Esophagus squamous epithelium (tissue), 5 donors: Measurements from ENCODE around the gene GPR135. TPM values are rescaled to one million over a fixed set of nuclear protein-coding genes. Genes with fewer than 3 reads are reported as not detected.

ENCODE experiments used
- DNase-seq: peaks from one replicate; lab custom pipeline; 2025; lab: John Stamatoyannopoulos, UW
- H3K27ac ChIP-seq, 4 donors: fragments of 200-600 bp; sonication (generic); one replicate each; pipeline ENCODE4 v1.5.1; 2016 to 2019; ENCODE audit warnings: mild to moderate bottlenecking in 1 of 4
- H3K27me3 ChIP-seq, 4 donors: fragments of 200-600 bp; sonication (generic); 1 replicate in 3 of 4; 2 replicates in 1 of 4; pipeline versions ENCODE4 v1.5.1 to v1.6.0; 2017 to 2021; ENCODE audit warnings: antibody characterized with exemption in 1 of 4
- H3K36me3 ChIP-seq, 3 donors: fragments of 200-600 bp; sonication (generic); one replicate each; pipeline ENCODE4 v1.5.1; 2016 to 2019
- H3K4me1 ChIP-seq, 3 donors: fragments of 200-600 bp; sonication (generic); one replicate each; pipeline ENCODE4 v1.5.1; 2017 to 2019
- H3K4me3 ChIP-seq, 4 donors: fragments of 200-600 bp; sonication (generic); 1 replicate in 3 of 4; 2 replicates in 1 of 4; pipeline ENCODE4 v1.5.1; 2016 to 2019; ENCODE audit warnings: mild to moderate bottlenecking in 2 of 4, moderate library complexity in 1 of 4
- H3K9me3 ChIP-seq, 3 donors: fragments of 200-600 bp; sonication (generic); one replicate each; pipeline ENCODE4 v1.5.1; 2016 to 2019
- CTCF ChIP-seq, 6 experiments: fragments of 450-650 bp in 4 of 6; fragments of 200-600 bp in 2 of 6; sonication (generic) in 2 of 6; IDR thresholded peaks; one replicate each; pipeline ENCODE4 v1.5.1; 2016 to 2019; ENCODE audit warnings: antibody characterized with exemption in 6 of 6, mild to moderate bottlenecking in 4 of 6, moderate library complexity in 4 of 6
- POLR2A ChIP-seq, 4 donors: fragments of 450-650 bp; IDR thresholded peaks; one replicate each; pipeline ENCODE4 v1.6.1; 2017; ENCODE audit warnings: antibody characterized with exemption in 4 of 4, mild to moderate bottlenecking in 4 of 4, moderate library complexity in 3 of 4
- WGBS, 2 donors: methylation state at CpG; one replicate each; pipeline ENCODE4 v1.1.5; 2018; 5-methylcytosine and 5-hydroxymethylcytosine counted together
- intact Hi-C: fragments of 100-400 bp; cut with DNase I; formaldehyde crosslinking; loops from one replicate; pipeline ENCODE4 v1.15.0; 2022
- total RNA-seq, 4 donors: library from RNA; depleted of rRNA; stranded (reverse); fragments of >200 nt; gene quantifications; one replicate each; pipeline ENCODE4 v1.1.0, GENCODE V29; 2016
- donor health status: DM: yes; HTN: yes; CAD: no.

The GPR135 gene
- total RNA-seq, 4 donors from 2014 or later: 0.56 to 4.4 (median 1.3) TPM

GRCh38 chr14:59417311-59417710, 47.9 kb downstream of the GPR135 start:
- Histone ChIP-seq H3K9me3 (no peaks in the 10 kb centered on the region), H3K27ac (no peak overlapping the region), H3K27me3 (no peaks in the 10 kb centered on the region), H3K36me3 (no peaks in the 10 kb centered on the region), H3K4me1 (no peaks in the 10 kb centered on the region), H3K4me3 (no peak overlapping the region)
- 92 to 98% methylated on average over 4 to 6 of the region's 6 CpGs for WGBS, 2 donors
- intact Hi-C loops: no loop called here
- TF ChIP-seq POLR2A (IDR thresholded peaks at IDR 0.05) (no peak), CTCF (IDR thresholded peaks at IDR 0.05) (no peak)
- DNase-seq: no peak

GRCh38 chr14:59415836-59416602, 49.2 kb downstream of the GPR135 start:
- no peak overlapping the region for H3K27ac ChIP-seq
- intact Hi-C loops: no loop called here

More at GRCh38 chr14:59415836-59416602, 49.2 kb downstream of the GPR135 start:
- H3K36me3 ChIP-seq: no peaks in the 10 kb centered on the region
- no peaks in the 10 kb centered on the region for H3K4me1 ChIP-seq
- H3K9me3 ChIP-seq: no peaks in the 10 kb centered on the region
- no peak for TF ChIP-seq CTCF (IDR thresholded peaks at IDR 0.05)
- TF ChIP-seq POLR2A (IDR thresholded peaks at IDR 0.05): no peak
- no peak overlapping the region for H3K4me3 ChIP-seq
- DNase-seq: no peak
- no peaks in the 10 kb centered on the region for H3K27me3 ChIP-seq
- WGBS, 2 donors: 64 to 75% methylated on average over 4 to 5 of the region's 5 CpGs

Other genes starting within 250 kb of the GPR135 start
- 10 to 100 TPM; 12.2 to 59.9 (median 21.6) TPM for gene L3HYPDH, start 19.0 kb upstream of the GPR135 start, total RNA-seq
- gene JKAMP, start 19.1 kb upstream of the GPR135 start, total RNA-seq: 10 to 100 TPM; 17.8 to 47.4 (median 40.2) TPM
- gene CCDC175, start 111.4 kb upstream of the GPR135 start, total RNA-seq: not detected